Measurements from ENCODE around the gene OR5AS1.
"Not testable (repeated sequence)": the region's sequence is repeated elsewhere in the genome, so short reads cannot be mapped to it uniquely, and the experiment has no call there.

The OR5AS1 gene

GRCh38 chr11:56027354-56027753 is at the start of gene OR5AS1:
OR5AS1 (plus strand) TSS chr11:56027654; CDS start chr11:56030419, 2,765 bp downstream.
- DNase-seq: no peak

GRCh38 chr11:55994525-55994924 is 32.9 kb upstream of the OR5AS1 start, which contains the start of gene OR5F1:
OR5F1 (minus strand) TSS chr11:55994625; CDS start chr11:55994625, 0 bp downstream.
- DNase-seq: no peak

- no peak for DNase-seq
Observed at GRCh38 chr11:56010716-56011115, 16.7 kb upstream of the OR5AS1 start.

GRCh38 chr11:56013805-56014204 is 13.6 kb upstream of the OR5AS1 start:
- no peak for DNase-seq

GRCh38 chr11:56045538-56045937 is 18.1 kb downstream of the OR5AS1 start:
- DNase-seq: no peak

- no peak for DNase-seq
Observed at GRCh38 chr11:56048480-56048879, 21.0 kb downstream of the OR5AS1 start.

- DNase-seq: no peak
Observed at GRCh38 chr11:56049487-56049886, 22.0 kb downstream of the OR5AS1 start.

- not testable (repeated sequence) for DNase-seq
Observed at GRCh38 chr11:56056366-56056765, 28.9 kb downstream of the OR5AS1 start.

GRCh38 chr11:56057661-56058237 is 30.3 kb downstream of the OR5AS1 start:
- not testable (repeated sequence) for DNase-seq

- DNase-seq: not testable (repeated sequence)
Observed at GRCh38 chr11:56058260-56058780, 30.9 kb downstream of the OR5AS1 start.

GRCh38 chr11:56066980-56067379 is 39.5 kb downstream of the OR5AS1 start:
- no peak for DNase-seq
